Spleen (tissue), 11 donors: ENCODE measurements around the gene GSG1L. TPM values are rescaled to one million over a fixed set of nuclear protein-coding genes. Genes with fewer than 3 reads are reported as not detected.
A peak's percentile ranks its signal among the peaks of the same experiment; 100 is the strongest.

Experiments
- DNase-seq: peaks from one replicate; pipeline ENCODE4 v3.0.0-alpha.2; 2020
- H3K27ac ChIP-seq, 8 donors: fragments of 200-600 bp; sonication (generic) in 7 of 8; 1 replicate in 4 of 8; 2 replicates in 4 of 8; pipeline versions ENCODE4 v1.5.0 to v1.8.0; 2016 to 2021; ENCODE audit warnings: inconsistent platforms in 4 of 8, mild to moderate bottlenecking in 4 of 8, moderate library complexity in 1 of 8
- H3K27me3 ChIP-seq, 7 donors: fragments of 200-600 bp; sonication (generic) in 6 of 7; replicated peaks in 1 of 7; 1 replicate in 4 of 7; 2 replicates in 3 of 7; pipeline versions ENCODE4 v1.5.0 to v1.8.0; 2016 to 2021; ENCODE audit warnings: inconsistent platforms in 3 of 7, mild to moderate bottlenecking in 1 of 7
- H3K36me3 ChIP-seq, 6 donors: fragments of 200-600 bp; sonication (generic) in 5 of 6; 1 replicate in 4 of 6; 2 replicates in 2 of 6; pipeline versions ENCODE4 v1.5.0 to v1.8.0; 2016 to 2021; ENCODE audit warnings: inconsistent platforms in 2 of 6
- H3K4me1 ChIP-seq, 6 donors: fragments of 200-600 bp; sonication (generic) in 5 of 6; 1 replicate in 3 of 6; 2 replicates in 3 of 6; pipeline versions ENCODE4 v1.5.0 to v1.8.0; 2016 to 2021; ENCODE audit warnings: inconsistent platforms in 3 of 6
- H3K4me3 ChIP-seq, 8 donors: fragments of 200-600 bp; sonication (generic) in 7 of 8; 1 replicate in 4 of 8; 2 replicates in 4 of 8; pipeline versions ENCODE4 v1.5.0 to v1.8.0; 2016 to 2021; ENCODE audit warnings: inconsistent platforms in 4 of 8, mild to moderate bottlenecking in 4 of 8, moderate library complexity in 2 of 8
- H3K9me3 ChIP-seq, 8 donors: fragments of 200-600 bp; sonication (generic) in 7 of 8; 1 replicate in 4 of 8; 2 replicates in 4 of 8; pipeline versions ENCODE4 v1.5.0 to v1.8.0; 2016 to 2021; ENCODE audit warnings: inconsistent platforms in 4 of 8
- CTCF ChIP-seq, 11 experiments: fragments of 200-600 bp in 7 of 11; fragments of 450-650 bp in 4 of 11; sonication (generic) in 4 of 11; IDR thresholded peaks in 8 of 11; conservative IDR thresholded peaks in 3 of 11; 1 replicate in 7 of 11; 2 replicates in 4 of 11; pipeline versions ENCODE4 v1.4.0 to v1.8.0; 2016 to 2021; ENCODE audit warnings: antibody characterized with exemption in 11 of 11, inconsistent platforms in 4 of 11, mild to moderate bottlenecking in 1 of 11
- POLR2A ChIP-seq, 3 donors: fragments of 450-650 bp; IDR thresholded peaks; one replicate each; pipeline ENCODE4 v1.5.1; 2017; ENCODE audit warnings: antibody characterized with exemption in 3 of 3, mild to moderate bottlenecking in 1 of 3
- POLR2AphosphoS5 ChIP-seq, 3 donors: sonication (generic); formaldehyde crosslinking; IDR thresholded peaks; one replicate each; pipeline ENCODE4 v1.5.1; 2017; ENCODE audit warnings: antibody characterized with exemption in 3 of 3
- WGBS, 5 donors: extraction: QIAGEN DNeasy Blood & Tissue Kit in 3 of 5; methylation state at CpG; one replicate each; pipeline versions ENCODE4 v1.1.5 to v1.1.7; 2013 to 2018; 5-methylcytosine and 5-hydroxymethylcytosine counted together
- intact Hi-C: fragments of 100-400 bp; cut with DNase I; formaldehyde crosslinking; loops from one replicate; pipeline ENCODE4 v1.15.0; 2023; ENCODE audit warnings: low total_unique reads
- polyA plus RNA-seq, 3 donors: library from polyadenylated mRNA; stranded (reverse); fragments of 200-250 nt; gene quantifications; one replicate each; pipeline ENCODE4 v1.2.1, GENCODE V29; 2013
- total RNA-seq, 7 donors: library from RNA; depleted of rRNA in 3 of 7; stranded (reverse); fragments of >200 nt in 3 of 7; fragmentation: NEBNext Ultra II Directional in 4 of 7; extraction: Animal tissue kit (Norgen Biotek cat#: 25700) in 4 of 7; gene quantifications; one replicate each; pipeline versions ENCODE4 v1.1.0 to v1.2.1, GENCODE V29; 2016 to 2021
- donor health status: healthy with polysubstance abuse.
- donor health status: DM: no; HTN: no; CAD: no; lungs with moderate emphysema.
- donor health status: DM: no; HTN: no; CAD: no.
- donor health status: Bipolar disorder and iron deficiency.
- donor health status: healthy.
- donor health status: DM: no; HTN: no; CAD: no.
- donor health status: DM: yes; HTN: yes; CAD: no.

The GSG1L gene
- total and polyA plus RNA-seq, 10 donors, result 0.22 to 0.58 (median 0.43) TPM; not detected in 6

- intact Hi-C loops, result no loop called here
- Histone ChIP-seq H3K9me3 (no peaks in the 10 kb centered on the region), H3K4me1 (no peaks in the 10 kb centered on the region), H3K4me3 (no peak overlapping the region), H3K27ac (no peak overlapping the region), H3K36me3 (peaks cover 0 to 99% (median 30%) of the 10 kb centered on the region in 6 donors), H3K27me3 (no peaks in the 10 kb centered on the region)
- TF ChIP-seq POLR2A (IDR thresholded peaks at IDR 0.05), result no peak
- TF ChIP-seq CTCF (IDR thresholded peaks at IDR 0.05 in 8 of 11, conservative IDR thresholded peaks at IDR 0.05 in 3 of 11), result no peak
- no peak for TF ChIP-seq POLR2AphosphoS5 (IDR thresholded peaks at IDR 0.05)
- 89 to 95% (median 92%) methylated on average over 14 to 22 of the region's 22 CpGs for WGBS, 5 donors
- DNase-seq, result peak; percentile 66
Observed at GRCh38 chr16:27774779-27775178, 288.7 kb downstream of the GSG1L start.

- Histone ChIP-seq H3K9me3 (no peaks in the 10 kb centered on the region), H3K36me3 (peaks cover 0 to 99% (median 35%) of the 10 kb centered on the region in 6 donors), H3K27ac (no peak overlapping the region), H3K4me1 (no peaks in the 10 kb centered on the region), H3K4me3 (no peak overlapping the region), H3K27me3 (no peaks in the 10 kb centered on the region)
- TF ChIP-seq POLR2A (IDR thresholded peaks at IDR 0.05) (no peak), CTCF (IDR thresholded peaks at IDR 0.05 in 8 of 11, conservative IDR thresholded peaks at IDR 0.05 in 3 of 11) (no peak), POLR2AphosphoS5 (IDR thresholded peaks at IDR 0.05) (no peak)
- intact Hi-C loops, result no loop called here
- no peak for DNase-seq
- 91 to 99% (median 96%) methylated on average over 4 of the region's 4 CpGs for WGBS, 5 donors
Observed at GRCh38 chr16:27773344-27773743, 290.2 kb downstream of the GSG1L start.

GRCh38 chr16:27772093-27772825 is 291.3 kb downstream of the GSG1L start:
- TF ChIP-seq POLR2A (IDR thresholded peaks at IDR 0.05) (no peak), POLR2AphosphoS5 (IDR thresholded peaks at IDR 0.05) (no peak), CTCF (IDR thresholded peaks at IDR 0.05 in 8 of 11, conservative IDR thresholded peaks at IDR 0.05 in 3 of 11) (no peak)
- 83 to 93% (median 84%) methylated on average over 5 to 8 of the region's 8 CpGs for WGBS, 5 donors
- H3K4me3 ChIP-seq, result no peak overlapping the region
- no peaks in the 10 kb centered on the region for H3K4me1 ChIP-seq
- intact Hi-C loops, result no loop called here
- H3K27me3 ChIP-seq, result no peaks in the 10 kb centered on the region
- H3K9me3 ChIP-seq, result no peaks in the 10 kb centered on the region
- peak; percentile 50 for DNase-seq
- peaks cover 0 to 99% (median 35%) of the 10 kb centered on the region in 6 donors for H3K36me3 ChIP-seq
- no peak overlapping the region for H3K27ac ChIP-seq

- 89 to 92% (median 90%) methylated on average over 11 to 16 of the region's 16 CpGs for WGBS, 5 donors
- TF ChIP-seq POLR2A (IDR thresholded peaks at IDR 0.05) (no peak), CTCF (IDR thresholded peaks at IDR 0.05 in 8 of 11, conservative IDR thresholded peaks at IDR 0.05 in 3 of 11) (no peak), POLR2AphosphoS5 (IDR thresholded peaks at IDR 0.05) (no peak)
- Histone ChIP-seq H3K27ac (no peak overlapping the region), H3K36me3 (peaks cover 0 to 99% (median 43%) of the 10 kb centered on the region in 6 donors), H3K4me1 (no peaks in the 10 kb centered on the region), H3K4me3 (no peak overlapping the region), H3K9me3 (no peaks in the 10 kb centered on the region), H3K27me3 (no peaks in the 10 kb centered on the region)
- DNase-seq, result peak; percentile 44
- intact Hi-C loops, result no loop called here
Observed at GRCh38 chr16:27771201-27771910, 292.2 kb downstream of the GSG1L start.
